Body of pancreas (tissue), 4 donors: Measurements from ENCODE around the gene IL36A. TPM values are rescaled to one million over a fixed set of nuclear protein-coding genes. Genes with fewer than 3 reads are reported as not detected.

ENCODE experiments used
- ATAC-seq: fragments of 150-250 bp; one replicate; pipeline ENCODE4 v1.9.1; 2016
- DNase-seq, 4 donors: peaks; one replicate each; pipeline ENCODE4 v3.0.0-alpha.2; 2019
- H3K27ac ChIP-seq, 4 donors: fragments of 200-600 bp; sonication (generic); 1 replicate in 3 of 4; 2 replicates in 1 of 4; pipeline versions ENCODE4 v1.5.1 to v1.6.1; 2016 to 2019; ENCODE audit warnings: mild to moderate bottlenecking in 1 of 4, mixed read lengths in 1 of 4, moderate library complexity in 1 of 4
- H3K27me3 ChIP-seq, 2 donors: fragments of 200-600 bp; sonication (generic); one replicate each; pipeline ENCODE4 v1.6.0; 2016; ENCODE audit warnings: mild to moderate bottlenecking in 1 of 2
- H3K36me3 ChIP-seq, 2 donors: fragments of 200-600 bp; sonication (generic); replicated peaks in 1 of 2; 2 replicates each; pipeline ENCODE4 v1.5.1; 2016; ENCODE audit warnings: low read depth in 2 of 2; ENCODE audit not compliant: insufficient read depth in 1 of 2
- H3K4me1 ChIP-seq: fragments of 200-600 bp; sonication (generic); one replicate; pipeline ENCODE4 v1.6.0; 2016
- H3K4me3 ChIP-seq, 2 donors: fragments of 200-600 bp; sonication (generic); 1 replicate in 1 of 2; 2 replicates in 1 of 2; pipeline ENCODE4 v1.5.1; 2016 to 2019
- H3K9me3 ChIP-seq, 3 donors: fragments of 200-600 bp; sonication (generic); 1 replicate in 2 of 3; 2 replicates in 1 of 3; pipeline ENCODE4 v1.5.1; 2016
- POLR2A ChIP-seq, 3 donors: fragments of 450-650 bp; IDR thresholded peaks; one replicate each; pipeline ENCODE4 v1.6.1; 2016; ENCODE audit warnings: antibody characterized with exemption in 3 of 3, mild to moderate bottlenecking in 2 of 3
- WGBS, 2 donors: methylation state at CpG; one replicate each; pipeline ENCODE4 v1.1.5; 2017; 5-methylcytosine and 5-hydroxymethylcytosine counted together
- intact Hi-C: fragments of 100-400 bp; cut with DNase I; formaldehyde crosslinking; loops from one replicate; pipeline ENCODE4 v1.15.1; 2023
- total RNA-seq, 2 donors: library from RNA; depleted of rRNA; stranded (reverse); fragments of >200 nt; gene quantifications; one replicate each; pipeline ENCODE4 v1.1.0, GENCODE V29; 2016
- TF ChIP-seq, protein P1 (sequence below), 7 experiments: fragments of 450-650 bp in 4 of 7; fragments of 200-600 bp in 3 of 7; sonication (generic) in 3 of 7; IDR thresholded peaks; one replicate each; pipeline ENCODE4 v1.5.1; 2016 to 2019; ENCODE audit warnings: antibody characterized with exemption in 7 of 7

IL36A gene
- total RNA-seq, 2 donors from 2014 or later = not detected

DNA sequence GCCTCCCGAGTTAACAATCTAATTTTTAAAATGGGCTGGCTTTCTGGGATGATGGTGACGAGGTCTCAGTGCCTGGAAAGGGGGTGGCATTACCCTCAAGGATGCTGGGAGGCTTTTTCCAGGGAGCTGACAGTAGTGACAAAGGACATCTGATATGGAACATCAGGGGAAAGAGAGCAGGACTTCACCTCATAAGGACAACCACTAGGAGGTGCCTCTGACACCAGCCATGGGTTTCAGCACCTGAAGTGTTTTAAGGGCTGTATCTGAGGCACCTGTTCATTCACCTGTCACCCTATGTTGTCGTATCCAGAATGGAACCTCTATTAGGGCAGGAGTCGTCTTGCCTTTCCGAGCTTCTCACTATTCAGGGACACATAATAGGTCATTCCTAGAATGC is 36.6 kb downstream of the IL36A start:
- Histone ChIP-seq H3K36me3 (no peaks in the 10 kb centered on the region), H3K9me3 (no peaks in the 10 kb centered on the region), H3K4me3 (no peak overlapping the region), H3K4me1 (peaks cover 21% of the 10 kb centered on the region), H3K27ac (no peak overlapping the region), H3K27me3 (no peaks in the 10 kb centered on the region)
- ATAC-seq (no peak), DNase-seq (no peak)
- intact Hi-C loops = no loop called here
- 85% methylated on average over 5 of the region's 5 CpGs for WGBS, 2 donors
- TF ChIP-seq, protein P1, sequence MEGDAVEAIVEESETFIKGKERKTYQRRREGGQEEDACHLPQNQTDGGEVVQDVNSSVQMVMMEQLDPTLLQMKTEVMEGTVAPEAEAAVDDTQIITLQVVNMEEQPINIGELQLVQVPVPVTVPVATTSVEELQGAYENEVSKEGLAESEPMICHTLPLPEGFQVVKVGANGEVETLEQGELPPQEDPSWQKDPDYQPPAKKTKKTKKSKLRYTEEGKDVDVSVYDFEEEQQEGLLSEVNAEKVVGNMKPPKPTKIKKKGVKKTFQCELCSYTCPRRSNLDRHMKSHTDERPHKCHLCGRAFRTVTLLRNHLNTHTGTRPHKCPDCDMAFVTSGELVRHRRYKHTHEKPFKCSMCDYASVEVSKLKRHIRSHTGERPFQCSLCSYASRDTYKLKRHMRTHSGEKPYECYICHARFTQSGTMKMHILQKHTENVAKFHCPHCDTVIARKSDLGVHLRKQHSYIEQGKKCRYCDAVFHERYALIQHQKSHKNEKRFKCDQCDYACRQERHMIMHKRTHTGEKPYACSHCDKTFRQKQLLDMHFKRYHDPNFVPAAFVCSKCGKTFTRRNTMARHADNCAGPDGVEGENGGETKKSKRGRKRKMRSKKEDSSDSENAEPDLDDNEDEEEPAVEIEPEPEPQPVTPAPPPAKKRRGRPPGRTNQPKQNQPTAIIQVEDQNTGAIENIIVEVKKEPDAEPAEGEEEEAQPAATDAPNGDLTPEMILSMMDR (IDR thresholded peaks at IDR 0.05) = no peak

DNA sequence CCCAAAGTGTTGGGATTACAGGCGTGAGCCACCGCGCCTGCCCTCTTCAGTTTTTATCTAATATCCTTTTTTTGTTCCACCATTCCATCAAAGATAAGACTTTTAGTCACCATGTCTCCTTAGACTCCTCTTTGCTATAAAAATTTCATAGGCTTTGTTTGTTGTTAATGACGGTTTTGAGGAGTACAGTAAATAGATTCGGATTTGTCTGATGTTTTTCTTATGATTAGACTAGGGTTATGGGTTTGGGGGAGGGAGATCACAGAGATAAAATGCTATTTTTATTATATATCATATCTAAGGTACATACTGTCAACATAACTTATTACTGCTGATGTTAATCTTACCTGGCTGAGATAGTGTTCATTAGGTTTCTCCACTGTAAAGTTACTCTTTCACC is 41.2 kb downstream of the IL36A start:
- Histone ChIP-seq H3K27ac (no peak overlapping the region), H3K4me3 (no peak overlapping the region), H3K4me1 (no peaks in the 10 kb centered on the region), H3K36me3 (no peaks in the 10 kb centered on the region), H3K27me3 (no peaks in the 10 kb centered on the region), H3K9me3 (no peaks in the 10 kb centered on the region)
- intact Hi-C loops = no loop called here
- 83% methylated on average over 5 of the region's 5 CpGs for WGBS, 2 donors
- DNase-seq = no peak
- ATAC-seq = no peak
- TF ChIP-seq, protein P1 (IDR thresholded peaks at IDR 0.05) = no peak
- TF ChIP-seq POLR2A (IDR thresholded peaks at IDR 0.05) = no peak

DNA sequence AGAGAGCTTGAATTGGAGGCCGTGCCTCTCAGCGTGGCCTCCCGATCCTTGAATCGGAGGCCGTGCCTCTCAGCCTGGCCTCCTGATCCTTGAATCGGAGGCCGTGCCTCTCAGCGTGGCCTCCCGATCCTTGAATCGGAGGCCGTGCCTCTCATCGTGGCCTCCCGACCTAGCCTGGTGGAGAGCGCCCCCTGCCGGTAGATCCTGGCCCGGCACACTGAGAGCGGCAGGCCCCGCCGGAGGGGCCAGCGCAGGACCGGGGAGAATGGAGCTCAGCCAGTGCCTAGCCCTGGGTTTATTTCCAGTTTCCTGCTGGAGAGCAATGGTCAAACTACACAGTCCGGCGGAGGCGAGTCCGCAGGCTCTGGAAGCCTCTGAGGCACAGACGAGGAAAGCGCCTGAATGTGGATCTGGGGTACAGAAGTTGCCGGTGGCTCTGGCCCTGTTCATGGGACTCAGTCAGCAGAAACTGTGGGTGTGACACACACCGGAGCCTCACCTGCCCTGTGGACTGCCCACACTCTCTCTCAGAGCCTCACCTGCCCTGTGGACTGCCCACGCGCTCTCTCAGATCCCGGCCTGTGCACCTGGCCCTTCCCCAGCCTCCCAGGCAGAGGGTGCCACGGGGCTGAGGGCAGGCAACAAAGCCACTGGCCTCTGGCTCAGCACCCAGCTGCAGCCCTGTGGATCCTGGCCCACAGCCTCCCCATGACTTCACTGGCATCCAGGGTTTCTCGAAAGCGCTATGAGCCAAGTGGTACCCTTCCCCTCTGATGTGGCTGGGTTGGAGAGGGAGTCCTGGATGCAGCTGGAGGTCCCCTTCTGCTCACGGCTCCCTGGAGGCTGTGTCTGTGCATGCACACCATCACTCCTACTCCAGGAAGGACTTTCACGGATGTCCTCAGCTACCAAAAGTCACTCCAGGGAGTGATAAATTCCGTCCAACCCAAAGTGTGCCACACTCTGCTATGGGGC is 45.9 kb downstream of the IL36A start:
- intact Hi-C loops = no loop called here
- no peaks in the 10 kb centered on the region for H3K4me1 ChIP-seq
- WGBS, 2 donors = 92 to 93% methylated on average over 33 to 35 of the region's 38 CpGs
- no peak for ATAC-seq
- no peak overlapping the region for H3K27ac ChIP-seq
- no peaks in the 10 kb centered on the region for H3K36me3 ChIP-seq
- no peak overlapping the region for H3K4me3 ChIP-seq
- TF ChIP-seq, protein P1 (IDR thresholded peaks at IDR 0.05) = no peak
- no peak for TF ChIP-seq POLR2A (IDR thresholded peaks at IDR 0.05)
- DNase-seq = no peak
- H3K9me3 ChIP-seq = no peaks in the 10 kb centered on the region
- H3K27me3 ChIP-seq = no peaks in the 10 kb centered on the region

DNA sequence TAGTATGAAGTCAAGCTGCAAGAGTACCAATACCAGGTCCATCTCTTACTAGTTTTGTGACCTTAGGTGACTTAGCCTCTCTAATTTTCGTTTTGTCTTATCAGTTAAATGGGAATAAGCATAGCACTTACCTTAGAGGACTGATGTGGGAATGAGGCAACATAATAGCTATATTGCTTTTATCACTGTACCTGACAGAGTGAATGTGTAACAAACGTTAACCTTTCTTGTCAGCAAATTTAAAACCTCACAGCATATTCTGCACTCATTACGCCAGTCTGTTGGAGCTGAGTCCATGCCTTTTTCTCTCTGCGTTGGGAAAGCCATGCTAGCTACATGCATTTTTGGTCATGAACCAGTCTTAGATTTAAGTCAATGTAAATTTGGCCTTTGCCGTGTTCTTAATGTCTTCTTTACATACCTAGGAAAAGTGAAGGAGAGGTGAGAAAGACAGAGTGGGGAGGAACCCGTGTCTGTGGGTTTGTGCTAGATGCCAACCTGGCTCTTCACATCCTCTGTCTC is 47.2 kb downstream of the IL36A start, which contains the start of gene IL36B:
IL36B (minus strand) TSS at position 472 of the 522 bp plus-strand sequence.
- intact Hi-C loops = no loop called here
- H3K4me3 ChIP-seq = no peak within 1 kb of the TSS
- WGBS, 2 donors = 57 to 63% methylated on average over 6 of the region's 6 CpGs
- no peak for ATAC-seq
- TF ChIP-seq POLR2A (IDR thresholded peaks at IDR 0.05) = no peak
- TF ChIP-seq, protein P1 (IDR thresholded peaks at IDR 0.05) = no peak
- no peak within 1 kb of the TSS for H3K27ac ChIP-seq
- no peaks in the 10 kb centered on the region for H3K4me1 ChIP-seq
- no peaks in the 10 kb centered on the region for H3K9me3 ChIP-seq
- no peaks in the 10 kb centered on the region for H3K36me3 ChIP-seq
- no peak for DNase-seq
- H3K27me3 ChIP-seq = no peaks in the 10 kb centered on the region
